AG04450 (cell line): ENCODE data around the gene LRIF1. TPM values are rescaled to one million over a fixed set of nuclear protein-coding genes. Genes with fewer than 3 reads are reported as not detected.

Source experiments
- CTCF ChIA-PET: fragments of 300-600, 350-600 bp; formaldehyde crosslinking; extraction: SDS; loops from one replicate; lab custom pipeline; 2022; ENCODE audit warnings: antibody characterized with exemption, inconsistent platforms; lab: Charles Lee
- POLR2A ChIA-PET: fragments of 350-600 bp; formaldehyde crosslinking; extraction: SDS; loops from one replicate; lab custom pipeline; 2021; ENCODE audit warnings: antibody characterized with exemption, inconsistent platforms; lab: Yijun Ruan, JAX
- DNase-seq: peaks from one replicate; pipeline ENCODE4 v3.0.0-alpha.2; 2011; ENCODE audit warnings: low read depth, low spot score
- H3K27ac ChIP-seq: one replicate; pipeline ENCODE4 v1.5.1; 2012; ENCODE audit warnings: low read depth, low read length, control low read depth
- H3K27me3 ChIP-seq: one replicate; pipeline ENCODE4 v1.6.0; 2012; ENCODE audit warnings: low read length; ENCODE audit not compliant: control insufficient read depth, insufficient read depth
- H3K4me3 ChIP-seq: 2 replicates; pipeline ENCODE4 v1.5.1; 2011; ENCODE audit warnings: mild to moderate bottlenecking, low read depth, low read length, control low read depth
- H3K9me3 ChIP-seq: 2 replicates; pipeline ENCODE4 v1.5.1; 2012; ENCODE audit warnings: low read length; ENCODE audit not compliant: control insufficient read depth, insufficient read depth
- polyA plus RNA-seq: library from polyadenylated mRNA; depleted of rRNA; stranded (reverse); fragments of >200 nt; gene quantifications from 2 replicates; pipeline ENCODE4 v1.2.3, GENCODE V29; 2011
- TF ChIP-seq, protein P1 (sequence below): IDR thresholded peaks from 2 replicates; pipeline ENCODE4 v1.5.1; 2011; ENCODE audit warnings: low read depth, low read length, control low read depth, inconsistent platforms

Gene LRIF1
- polyA plus RNA-seq, 1 experiment = 14.9 TPM

DNA sequence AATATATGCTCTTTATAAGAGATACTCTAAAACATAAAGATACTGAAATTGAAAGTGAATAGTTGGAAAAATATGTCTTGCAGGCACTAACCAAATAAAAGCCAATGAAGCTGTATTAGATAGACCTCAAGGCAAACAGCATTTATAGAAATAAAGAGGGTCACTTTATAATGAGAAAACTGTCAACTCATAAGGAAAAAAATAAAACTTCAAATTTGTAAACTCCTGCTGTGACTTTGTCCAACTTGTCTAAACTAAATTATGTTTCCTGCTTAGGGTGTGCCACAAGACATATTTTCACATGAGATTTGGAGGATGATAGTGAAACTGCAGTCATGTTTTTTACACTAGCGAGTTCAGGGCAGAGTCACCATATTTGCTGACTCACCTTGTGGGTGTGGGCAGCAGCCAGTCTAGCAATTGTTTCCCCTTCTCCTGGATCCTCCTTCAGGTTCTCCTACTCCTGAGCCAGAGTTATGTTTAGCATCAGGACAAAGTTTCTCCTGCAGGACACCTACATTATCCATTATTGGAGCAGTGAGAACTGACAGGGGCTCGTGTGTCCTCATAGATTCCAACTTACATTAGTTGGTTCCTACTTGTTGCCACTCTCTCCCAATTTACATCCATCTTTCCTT is 46.9 kb downstream of the LRIF1 start:
- no peaks in the 10 kb centered on the region for H3K27me3 ChIP-seq
- CTCF ChIA-PET = no interaction called here
- POLR2A ChIA-PET = no interaction called here
- no peaks in the 10 kb centered on the region for H3K9me3 ChIP-seq
- H3K27ac ChIP-seq = no peak overlapping the region
- no peak overlapping the region for H3K4me3 ChIP-seq
- TF ChIP-seq, protein P1, sequence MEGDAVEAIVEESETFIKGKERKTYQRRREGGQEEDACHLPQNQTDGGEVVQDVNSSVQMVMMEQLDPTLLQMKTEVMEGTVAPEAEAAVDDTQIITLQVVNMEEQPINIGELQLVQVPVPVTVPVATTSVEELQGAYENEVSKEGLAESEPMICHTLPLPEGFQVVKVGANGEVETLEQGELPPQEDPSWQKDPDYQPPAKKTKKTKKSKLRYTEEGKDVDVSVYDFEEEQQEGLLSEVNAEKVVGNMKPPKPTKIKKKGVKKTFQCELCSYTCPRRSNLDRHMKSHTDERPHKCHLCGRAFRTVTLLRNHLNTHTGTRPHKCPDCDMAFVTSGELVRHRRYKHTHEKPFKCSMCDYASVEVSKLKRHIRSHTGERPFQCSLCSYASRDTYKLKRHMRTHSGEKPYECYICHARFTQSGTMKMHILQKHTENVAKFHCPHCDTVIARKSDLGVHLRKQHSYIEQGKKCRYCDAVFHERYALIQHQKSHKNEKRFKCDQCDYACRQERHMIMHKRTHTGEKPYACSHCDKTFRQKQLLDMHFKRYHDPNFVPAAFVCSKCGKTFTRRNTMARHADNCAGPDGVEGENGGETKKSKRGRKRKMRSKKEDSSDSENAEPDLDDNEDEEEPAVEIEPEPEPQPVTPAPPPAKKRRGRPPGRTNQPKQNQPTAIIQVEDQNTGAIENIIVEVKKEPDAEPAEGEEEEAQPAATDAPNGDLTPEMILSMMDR = no peak
- no peak for DNase-seq

DNA sequence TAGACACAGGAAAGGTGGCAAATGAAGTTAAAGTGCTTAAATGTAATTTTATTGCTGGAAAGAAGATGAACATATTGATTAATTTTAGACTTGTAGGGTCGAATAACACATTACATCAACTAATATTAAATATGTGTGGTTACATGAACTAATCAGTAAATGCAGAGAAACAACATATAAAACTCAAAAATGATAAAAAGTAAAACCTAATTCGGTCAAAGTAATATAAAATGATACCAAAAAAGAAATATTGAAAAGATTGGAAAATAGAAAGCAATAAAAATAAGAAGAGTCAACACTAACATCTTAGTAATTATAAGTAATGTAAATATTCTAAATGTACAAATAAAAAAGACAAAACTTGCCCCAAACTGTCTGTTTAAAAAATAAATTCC is 47.5 kb downstream of the LRIF1 start:
- TF ChIP-seq, protein P1 = no peak
- ChIA-PET CTCF (no interaction called here), POLR2A (no interaction called here)
- Histone ChIP-seq H3K27ac (no peak overlapping the region), H3K9me3 (no peaks in the 10 kb centered on the region), H3K27me3 (no peaks in the 10 kb centered on the region), H3K4me3 (no peak overlapping the region)
- DNase-seq = no peak

DNA sequence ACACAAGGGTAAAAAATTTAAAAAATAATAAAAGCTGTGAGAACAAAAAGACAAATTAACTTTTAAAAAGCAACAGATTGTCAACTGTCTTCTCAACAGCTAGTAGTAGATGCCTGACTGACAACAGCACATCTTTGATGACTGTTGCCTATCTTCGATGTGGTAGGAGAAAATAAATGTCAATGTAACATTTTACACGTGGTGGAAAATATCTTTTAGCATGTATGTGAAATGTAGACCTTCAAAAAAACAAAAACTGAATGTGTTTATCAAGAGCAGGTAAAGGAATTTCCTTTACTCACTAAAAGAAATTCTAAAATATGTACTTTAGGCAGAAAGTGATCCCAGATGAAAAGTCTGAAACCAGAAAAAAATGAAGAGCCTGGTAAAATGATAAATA is 47.9 kb downstream of the LRIF1 start:
- DNase-seq = no peak
- CTCF ChIA-PET = no interaction called here
- Histone ChIP-seq H3K27ac (no peak overlapping the region), H3K9me3 (no peaks in the 10 kb centered on the region), H3K4me3 (no peak overlapping the region), H3K27me3 (no peaks in the 10 kb centered on the region)
- POLR2A ChIA-PET = no interaction called here
- TF ChIP-seq, protein P1 = no peak

DNA sequence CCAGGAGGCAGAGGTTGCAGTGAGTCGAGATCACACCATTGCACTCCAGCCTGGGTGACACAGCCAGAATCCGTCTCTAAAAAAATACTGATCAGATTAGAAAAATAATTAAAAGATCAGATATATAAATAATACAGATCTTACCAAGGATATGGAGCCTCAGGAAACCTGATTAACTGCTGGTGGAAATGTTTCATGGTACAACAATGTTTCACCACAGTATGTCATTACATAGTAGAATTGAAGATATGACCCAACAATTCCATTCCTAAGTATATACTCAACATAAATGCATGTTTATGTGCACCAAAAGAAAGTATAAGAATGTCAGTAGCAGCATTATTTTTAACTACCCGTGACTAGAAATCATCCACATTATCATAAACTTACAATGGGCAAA is 49.0 kb downstream of the LRIF1 start:
- ChIA-PET POLR2A (no interaction called here), CTCF (no interaction called here)
- no peak overlapping the region for H3K27ac ChIP-seq
- DNase-seq = no peak
- H3K27me3 ChIP-seq = no peaks in the 10 kb centered on the region
- TF ChIP-seq, protein P1 = no peak
- no peaks in the 10 kb centered on the region for H3K9me3 ChIP-seq
- no peak overlapping the region for H3K4me3 ChIP-seq

DNA sequence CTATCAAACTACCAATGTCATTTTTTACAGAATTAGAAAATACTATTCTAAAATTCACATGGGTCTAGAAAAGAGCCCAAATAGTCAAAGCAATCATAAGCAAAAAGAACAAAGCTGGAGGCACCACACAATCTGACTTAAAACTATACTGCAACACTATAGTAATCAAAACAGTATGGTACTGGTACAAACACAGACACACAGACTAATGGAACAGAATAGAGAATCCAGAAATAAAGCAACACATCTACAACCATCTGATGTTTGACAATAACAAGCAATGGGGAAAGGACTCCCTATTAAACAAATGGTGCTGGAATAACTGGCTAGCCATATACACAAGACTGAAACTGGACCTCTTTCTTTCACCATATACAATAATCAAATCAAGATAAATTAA is 50.9 kb downstream of the LRIF1 start:
- ChIA-PET POLR2A (no interaction called here), CTCF (no interaction called here)
- H3K9me3 ChIP-seq = no peaks in the 10 kb centered on the region
- H3K4me3 ChIP-seq = no peak overlapping the region
- no peaks in the 10 kb centered on the region for H3K27me3 ChIP-seq
- no peak for DNase-seq
- no peak overlapping the region for H3K27ac ChIP-seq
- TF ChIP-seq, protein P1 = no peak
